Left lung (tissue), 10 donors: Measurements from ENCODE around the gene KCTD7. TPM values are rescaled to one million over a fixed set of nuclear protein-coding genes. Genes with fewer than 3 reads are reported as not detected.

ENCODE experiments used
- ATAC-seq: fragments of 200-7000 bp; cut with Tn5 transposase; one replicate; pipeline ENCODE4 v1.9.1; 2020; ENCODE audit warnings: moderate library complexity
- DNase-seq, 4 donors: peaks; one replicate each; pipeline ENCODE4 v3.0.0-alpha.2; 2013 to 2020
- H3K27ac ChIP-seq, 2 donors: fragments of 200-600 bp; sonication (generic) in 1 of 2; one replicate each; pipeline versions ENCODE4 v1.5.0 to v1.8.0; 2020 to 2021
- H3K27me3 ChIP-seq, 2 donors: fragments of 200-600 bp; sonication (generic) in 1 of 2; one replicate each; pipeline versions ENCODE4 v1.5.0 to v1.8.0; 2020 to 2021
- H3K36me3 ChIP-seq, 2 donors: fragments of 200-600 bp; sonication (generic) in 1 of 2; one replicate each; pipeline versions ENCODE4 v1.5.0 to v1.8.0; 2020 to 2021
- H3K4me1 ChIP-seq, 2 donors: fragments of 200-600 bp; one replicate each; pipeline ENCODE4 v1.8.0; 2021
- H3K4me3 ChIP-seq, 2 donors: fragments of 200-600 bp; sonication (generic) in 1 of 2; one replicate each; pipeline versions ENCODE4 v1.5.0 to v1.8.0; 2020 to 2021; ENCODE audit warnings: mild to moderate bottlenecking in 1 of 2
- H3K9me3 ChIP-seq, 2 donors: fragments of 200-600 bp; sonication (generic) in 1 of 2; one replicate each; pipeline versions ENCODE4 v1.5.0 to v1.8.0; 2020 to 2021
- CTCF ChIP-seq, 2 donors: fragments of 200-600 bp; sonication (generic) in 1 of 2; IDR thresholded peaks; one replicate each; pipeline versions ENCODE4 v1.5.0 to v1.8.0; 2021; ENCODE audit warnings: antibody characterized with exemption in 2 of 2
- intact Hi-C, 2 donors: fragments of 100-400 bp; cut with DNase I; formaldehyde crosslinking; loops; one replicate each; pipeline versions ENCODE4 v1.11.2 to v1.14.2; 2022
- polyA plus RNA-seq, 6 donors: library from polyadenylated mRNA; unstranded; fragments of 120-200 nt; gene quantifications; one replicate each; pipeline ENCODE4 v1.2.1, GENCODE V29; 2013; ENCODE audit not compliant: insufficient read length in 6 of 6
- total RNA-seq, 2 donors: library from RNA; stranded (reverse); fragmentation: NEBNext Ultra II Directional; extraction: Animal tissue kit (Norgen Biotek cat#: 25700); gene quantifications; one replicate each; pipeline ENCODE4 v1.2.1, GENCODE V29; 2021
- donor health status: DM: no; HTN: yes; CAD: no.
- donor health status: DM: no; HTN: no; CAD: no.

The KCTD7 gene
- total and polyA plus RNA-seq, 8 donors: 10.4 to 32.2 (median 28.5) TPM

DNA sequence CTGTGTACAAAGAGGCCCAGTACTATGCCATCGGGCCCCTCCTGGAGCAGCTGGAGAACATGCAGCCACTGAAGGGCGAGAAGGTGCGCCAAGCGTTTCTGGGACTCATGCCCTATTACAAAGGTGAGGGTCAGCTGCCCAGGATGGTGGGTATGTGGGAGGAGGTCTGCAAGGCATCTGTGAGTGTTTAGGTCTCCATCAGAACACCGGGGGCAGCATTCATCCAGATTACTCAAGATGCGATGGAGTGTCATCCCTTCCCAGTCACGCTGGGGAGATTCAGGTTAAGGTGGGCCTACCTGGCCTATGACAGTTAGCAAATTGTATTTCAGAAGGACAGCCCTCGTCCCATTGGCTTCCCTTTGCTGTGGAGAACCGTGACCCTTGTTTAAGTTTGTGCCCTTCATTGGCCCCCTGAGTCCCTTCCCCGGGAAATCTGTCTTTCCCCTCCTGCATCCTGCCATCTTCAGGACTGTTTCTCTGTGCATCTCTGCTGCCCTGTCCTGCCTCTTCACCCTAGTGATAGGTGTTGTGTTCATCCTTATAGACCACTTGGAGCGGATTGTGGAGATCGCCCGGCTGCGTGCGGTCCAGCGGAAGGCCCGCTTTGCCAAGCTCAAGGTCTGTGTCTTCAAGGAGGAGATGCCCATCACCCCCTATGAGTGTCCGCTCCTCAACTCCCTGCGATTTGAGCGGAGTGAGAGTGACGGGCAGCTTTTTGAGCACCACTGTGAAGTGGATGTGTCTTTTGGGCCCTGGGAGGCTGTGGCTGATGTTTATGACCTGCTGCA, 9.8 kb downstream of the KCTD7 start:
- no peak overlapping the region for H3K27ac ChIP-seq
- no peaks in the 10 kb centered on the region for H3K9me3 ChIP-seq
- no peak for TF ChIP-seq CTCF (IDR thresholded peaks at IDR 0.05)
- ATAC-seq (no peak), DNase-seq (no peak)
- H3K4me3 ChIP-seq: no peak overlapping the region
- no peaks in the 10 kb centered on the region for H3K4me1 ChIP-seq
- no peaks in the 10 kb centered on the region for H3K27me3 ChIP-seq
- H3K36me3 ChIP-seq: peaks cover 0 to 84% of the 10 kb centered on the region in 2 donors
- intact Hi-C loops: no loop called here

DNA sequence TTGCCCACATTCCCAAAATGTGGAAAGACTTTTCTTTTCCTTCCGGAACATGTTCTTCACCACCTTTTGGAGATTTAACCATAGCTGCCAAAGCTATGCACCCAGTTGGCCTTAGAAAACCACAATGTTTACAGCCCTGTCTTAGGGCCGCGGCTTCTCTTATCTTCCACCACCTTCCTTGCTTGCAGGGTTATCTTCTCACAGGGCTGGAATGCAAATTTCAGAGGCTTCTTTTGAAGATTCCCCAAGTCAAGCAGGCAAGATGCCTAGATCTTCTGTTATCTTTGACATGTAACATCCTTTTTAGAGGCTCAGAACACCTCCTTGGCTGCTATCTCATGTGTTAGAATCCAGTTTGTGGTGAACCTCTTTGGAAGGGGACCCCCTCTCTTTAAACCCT, 11.1 kb downstream of the KCTD7 start:
- Histone ChIP-seq H3K4me1 (no peaks in the 10 kb centered on the region), H3K27me3 (no peaks in the 10 kb centered on the region), H3K9me3 (no peaks in the 10 kb centered on the region), H3K27ac (no peak overlapping the region), H3K4me3 (no peak overlapping the region), H3K36me3 (peaks cover 0 to 85% of the 10 kb centered on the region in 2 donors)
- no peak for ATAC-seq
- TF ChIP-seq CTCF (IDR thresholded peaks at IDR 0.05): no peak
- intact Hi-C loops: no loop called here
- DNase-seq: no peak

DNA sequence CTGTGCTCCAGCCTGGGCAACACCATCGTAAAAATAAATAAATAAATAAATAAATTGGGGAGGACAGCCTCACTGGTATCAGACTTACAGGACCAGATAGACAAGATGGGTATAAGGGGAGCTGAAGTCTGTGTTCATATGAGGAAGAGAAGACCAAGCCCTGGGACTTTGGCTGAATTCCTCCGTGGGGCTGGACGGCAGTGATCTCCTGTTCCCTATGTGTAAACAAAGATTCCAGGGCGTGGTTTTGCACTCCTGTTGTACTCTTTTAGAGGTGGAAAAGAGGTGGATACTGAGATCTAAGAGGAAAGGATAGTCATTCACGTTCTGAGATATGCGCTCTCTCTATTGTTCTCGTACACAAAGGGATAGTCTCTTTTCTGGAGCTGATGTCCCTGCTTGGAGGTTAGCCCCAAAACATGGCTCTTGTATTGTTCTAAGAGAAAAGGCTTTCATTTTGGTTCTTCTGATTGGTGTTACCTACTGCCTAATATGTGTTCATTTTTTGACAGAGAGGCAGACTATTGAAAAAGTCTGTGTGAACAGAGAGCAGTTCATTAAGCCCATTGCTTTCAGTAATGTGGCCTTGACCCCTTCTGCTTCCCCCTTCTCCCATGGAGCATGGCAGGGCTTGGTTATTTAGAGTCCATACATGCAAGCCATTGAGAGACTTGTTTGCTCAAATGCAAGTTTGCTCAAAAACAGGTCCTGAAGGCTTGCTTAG, 12.3 kb downstream of the KCTD7 start:
- no peak for TF ChIP-seq CTCF (IDR thresholded peaks at IDR 0.05)
- no peaks in the 10 kb centered on the region for H3K4me1 ChIP-seq
- DNase-seq (no peak), ATAC-seq (no peak)
- H3K4me3 ChIP-seq: no peak overlapping the region
- H3K9me3 ChIP-seq: no peaks in the 10 kb centered on the region
- intact Hi-C loops: no loop called here
- H3K27ac ChIP-seq: no peak overlapping the region
- no peaks in the 10 kb centered on the region for H3K27me3 ChIP-seq
- H3K36me3 ChIP-seq: peaks cover 0 to 84% of the 10 kb centered on the region in 2 donors

DNA sequence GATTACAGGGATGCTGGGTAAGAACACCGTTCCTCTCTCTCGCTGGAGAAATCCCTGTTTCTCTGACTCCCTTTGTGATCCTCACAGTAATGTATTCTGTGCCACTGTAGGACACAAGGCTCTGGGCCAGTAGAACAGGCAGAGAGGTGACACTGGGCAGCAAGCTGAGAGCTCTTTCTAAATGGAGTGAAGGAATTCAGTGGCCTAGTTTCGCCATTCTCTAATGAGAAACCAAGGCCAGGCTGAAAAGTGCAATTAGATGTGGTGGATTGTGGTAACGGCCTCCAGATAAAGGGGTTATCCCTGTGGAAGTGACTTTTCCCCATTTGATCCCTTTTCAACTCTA, 12.8 kb downstream of the KCTD7 start:
- no peak for DNase-seq
- TF ChIP-seq CTCF (IDR thresholded peaks at IDR 0.05): no peak
- Histone ChIP-seq H3K4me3 (no peak overlapping the region), H3K36me3 (peaks cover 0 to 84% of the 10 kb centered on the region in 2 donors), H3K9me3 (no peaks in the 10 kb centered on the region), H3K4me1 (no peaks in the 10 kb centered on the region), H3K27ac (no peak overlapping the region), H3K27me3 (no peaks in the 10 kb centered on the region)
- intact Hi-C loops: no loop called here
- no peak for ATAC-seq

DNA sequence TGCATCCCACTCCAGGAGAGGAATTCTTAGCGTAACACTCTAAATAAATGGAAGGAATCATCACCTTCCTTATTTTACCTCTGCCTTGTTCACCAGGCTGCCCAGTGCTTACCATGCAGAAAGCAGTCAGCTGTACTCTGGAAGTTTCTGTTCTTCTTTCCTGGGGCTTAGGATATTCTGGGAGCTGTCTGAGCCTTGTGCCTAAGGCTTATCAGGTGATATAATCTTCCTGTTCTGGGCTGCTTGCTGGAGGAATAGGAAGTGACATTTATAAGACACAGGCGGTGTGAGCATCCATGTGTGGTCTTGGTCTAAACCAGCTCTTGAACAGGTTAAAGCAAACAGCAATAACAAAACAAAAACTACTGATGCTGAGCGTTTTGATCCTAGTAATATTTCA, 13.5 kb downstream of the KCTD7 start:
- TF ChIP-seq CTCF (IDR thresholded peaks at IDR 0.05): no peak
- DNase-seq: no peak
- peak; percentile 38 for ATAC-seq
- peaks cover 0 to 80% of the 10 kb centered on the region in 2 donors for H3K36me3 ChIP-seq
- H3K27me3 ChIP-seq: no peaks in the 10 kb centered on the region
- no peak overlapping the region for H3K27ac ChIP-seq
- no peaks in the 10 kb centered on the region for H3K9me3 ChIP-seq
- no peaks in the 10 kb centered on the region for H3K4me1 ChIP-seq
- intact Hi-C loops: no loop called here
- H3K4me3 ChIP-seq: no peak overlapping the region
